ENCODE measurements around the gene ANKEF1.

Gene ANKEF1

DNA sequence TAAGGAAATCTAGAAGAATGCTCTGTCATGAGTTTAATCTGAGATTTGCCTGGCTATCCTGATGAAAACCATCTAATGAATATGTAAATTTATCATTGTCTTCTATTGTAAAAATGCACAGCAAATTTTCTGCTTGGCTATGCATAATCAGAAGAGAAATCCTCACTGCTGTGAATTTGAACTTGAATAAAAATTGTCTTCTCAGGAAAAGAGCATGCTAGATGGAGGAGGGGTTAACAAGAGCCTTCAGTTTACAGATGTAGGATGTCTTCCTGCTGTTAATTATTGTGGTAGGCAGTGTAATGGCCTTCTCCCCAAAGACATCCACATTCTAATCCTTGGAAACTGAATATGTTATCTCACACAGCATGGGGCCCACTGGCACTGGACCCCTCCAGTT, 45.8 kb downstream of the ANKEF1 start:
- no peak for DNase-seq (ENCODE audit: low read depth)
- TF ChIP-seq MYC (IDR thresholded peaks at IDR 0.05; ENCODE audit: low read depth, low read length) (no peak), POLR2A (IDR thresholded peaks at IDR 0.05; ENCODE audit: extremely low read depth, insufficient read length) (no peak)
- TF ChIP-seq, protein P1, sequence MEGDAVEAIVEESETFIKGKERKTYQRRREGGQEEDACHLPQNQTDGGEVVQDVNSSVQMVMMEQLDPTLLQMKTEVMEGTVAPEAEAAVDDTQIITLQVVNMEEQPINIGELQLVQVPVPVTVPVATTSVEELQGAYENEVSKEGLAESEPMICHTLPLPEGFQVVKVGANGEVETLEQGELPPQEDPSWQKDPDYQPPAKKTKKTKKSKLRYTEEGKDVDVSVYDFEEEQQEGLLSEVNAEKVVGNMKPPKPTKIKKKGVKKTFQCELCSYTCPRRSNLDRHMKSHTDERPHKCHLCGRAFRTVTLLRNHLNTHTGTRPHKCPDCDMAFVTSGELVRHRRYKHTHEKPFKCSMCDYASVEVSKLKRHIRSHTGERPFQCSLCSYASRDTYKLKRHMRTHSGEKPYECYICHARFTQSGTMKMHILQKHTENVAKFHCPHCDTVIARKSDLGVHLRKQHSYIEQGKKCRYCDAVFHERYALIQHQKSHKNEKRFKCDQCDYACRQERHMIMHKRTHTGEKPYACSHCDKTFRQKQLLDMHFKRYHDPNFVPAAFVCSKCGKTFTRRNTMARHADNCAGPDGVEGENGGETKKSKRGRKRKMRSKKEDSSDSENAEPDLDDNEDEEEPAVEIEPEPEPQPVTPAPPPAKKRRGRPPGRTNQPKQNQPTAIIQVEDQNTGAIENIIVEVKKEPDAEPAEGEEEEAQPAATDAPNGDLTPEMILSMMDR (IDR thresholded peaks at IDR 0.05; ENCODE audit: low read depth, low read length): no peak
- TF ChIP-seq, protein P2, sequence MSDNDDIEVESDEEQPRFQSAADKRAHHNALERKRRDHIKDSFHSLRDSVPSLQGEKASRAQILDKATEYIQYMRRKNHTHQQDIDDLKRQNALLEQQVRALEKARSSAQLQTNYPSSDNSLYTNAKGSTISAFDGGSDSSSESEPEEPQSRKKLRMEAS (IDR thresholded peaks at IDR 0.05; ENCODE audit: low read depth, low read length): no peak
- no peak overlapping the region for H3K4me3 ChIP-seq (ENCODE audit: low read depth, low read length)

DNA sequence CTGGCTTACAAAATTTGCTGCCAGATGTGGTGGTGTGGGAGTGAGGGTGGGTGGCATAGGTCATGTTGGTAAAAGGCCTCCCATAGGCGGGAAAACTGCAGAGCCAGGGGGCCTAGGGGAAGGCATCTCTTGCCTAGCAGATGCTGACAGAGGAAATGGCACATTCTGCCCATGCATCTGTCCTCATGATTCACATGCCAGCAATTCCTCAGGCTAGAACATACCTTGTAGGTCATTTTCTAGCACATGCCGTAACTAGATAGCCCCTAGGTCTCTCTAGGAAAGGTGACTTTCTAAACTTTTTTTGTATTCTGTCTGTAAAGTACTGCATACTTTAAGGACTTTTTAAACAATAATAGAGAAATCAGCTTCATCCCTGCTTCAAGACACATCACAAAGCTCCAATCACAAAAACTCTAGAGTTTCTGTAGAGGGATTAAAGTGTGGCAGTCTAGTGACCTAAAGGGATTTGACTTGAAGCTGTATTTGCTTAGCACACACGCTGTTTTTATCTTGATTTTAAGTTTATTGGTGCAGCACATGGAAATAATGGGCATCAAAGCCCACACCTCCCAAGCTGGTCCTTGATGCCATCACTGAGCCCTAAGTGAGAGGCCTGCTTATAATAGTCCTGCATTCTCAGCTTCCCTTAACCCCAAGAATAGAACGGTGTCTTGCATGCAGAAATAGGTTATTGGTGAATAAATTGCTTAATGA, 55.2 kb downstream of the ANKEF1 start:
- DNase-seq (ENCODE audit: low read depth): no peak
- TF ChIP-seq MYC (IDR thresholded peaks at IDR 0.05; ENCODE audit: low read depth, low read length) (no peak), POLR2A (IDR thresholded peaks at IDR 0.05; ENCODE audit: extremely low read depth, insufficient read length) (no peak)
- TF ChIP-seq, protein P1 (IDR thresholded peaks at IDR 0.05; ENCODE audit: low read depth, low read length): no peak
- TF ChIP-seq, protein P2 (IDR thresholded peaks at IDR 0.05; ENCODE audit: low read depth, low read length): no peak
- no peak overlapping the region for H3K4me3 ChIP-seq (ENCODE audit: low read depth, low read length)

DNA sequence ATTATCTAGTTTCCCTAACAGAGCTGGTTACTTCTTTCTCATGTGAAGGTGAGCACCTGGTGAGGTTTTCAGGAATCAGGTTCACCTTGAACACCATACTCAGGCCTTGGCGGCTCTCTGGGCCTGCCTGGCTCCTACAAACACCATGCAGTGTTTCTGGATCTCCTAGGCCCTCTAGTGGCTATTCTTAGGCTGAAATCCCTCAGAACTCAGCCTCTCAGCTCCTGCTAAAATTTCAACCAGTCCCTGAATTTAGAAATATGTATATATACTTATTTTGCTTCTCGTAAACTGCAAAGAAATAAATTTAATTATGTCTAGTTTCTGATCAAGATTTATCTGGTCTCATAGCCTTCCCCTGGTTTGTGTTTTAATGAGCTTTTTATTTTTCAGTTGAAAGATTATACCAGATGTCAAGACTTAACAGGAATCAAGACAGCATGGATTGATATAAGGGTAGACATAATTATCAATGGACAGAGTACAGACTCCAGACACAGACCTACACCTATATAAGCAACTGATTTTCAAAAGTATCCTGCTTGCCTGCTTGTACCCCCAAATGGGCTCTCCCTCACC, 55.9 kb downstream of the ANKEF1 start:
- TF ChIP-seq, protein P1 (IDR thresholded peaks at IDR 0.05; ENCODE audit: low read depth, low read length): peak; percentile 80
- TF ChIP-seq, protein P2 (IDR thresholded peaks at IDR 0.05; ENCODE audit: low read depth, low read length): no peak
- TF ChIP-seq POLR2A (IDR thresholded peaks at IDR 0.05; ENCODE audit: extremely low read depth, insufficient read length) (no peak), MYC (IDR thresholded peaks at IDR 0.05; ENCODE audit: low read depth, low read length) (no peak)
- DNase-seq (ENCODE audit: low read depth): peak; percentile 51
- no peak overlapping the region for H3K4me3 ChIP-seq (ENCODE audit: low read depth, low read length)

DNA sequence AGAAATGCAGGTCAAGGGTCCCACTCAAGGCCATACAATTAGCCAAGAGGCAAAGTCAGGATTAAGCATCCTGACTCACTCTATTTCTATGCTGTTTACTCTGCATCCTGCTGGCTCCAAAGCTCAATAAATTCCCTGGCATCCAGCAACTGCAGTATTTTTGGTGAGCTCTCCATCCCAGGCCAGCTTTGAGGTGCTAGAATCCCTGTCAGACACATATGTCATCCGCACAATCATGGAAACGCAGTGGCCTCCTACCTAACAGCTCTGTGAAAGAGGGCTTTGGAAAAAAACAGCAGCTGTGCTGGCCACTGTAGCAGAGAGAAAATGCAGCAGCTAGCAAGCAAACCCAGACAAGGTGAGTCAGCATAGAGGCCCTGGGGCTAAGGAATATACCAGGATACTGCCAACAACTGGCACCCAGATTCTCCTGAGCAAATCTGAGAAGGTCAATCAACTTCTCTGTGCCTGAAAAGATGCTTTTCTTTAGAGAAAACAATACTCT, 58.4 kb downstream of the ANKEF1 start:
- DNase-seq (ENCODE audit: low read depth): no peak
- TF ChIP-seq MYC (IDR thresholded peaks at IDR 0.05; ENCODE audit: low read depth, low read length) (no peak), POLR2A (IDR thresholded peaks at IDR 0.05; ENCODE audit: extremely low read depth, insufficient read length) (no peak)
- TF ChIP-seq, protein P2 (IDR thresholded peaks at IDR 0.05; ENCODE audit: low read depth, low read length): no peak
- TF ChIP-seq, protein P1 (IDR thresholded peaks at IDR 0.05; ENCODE audit: low read depth, low read length): no peak
- no peak overlapping the region for H3K4me3 ChIP-seq (ENCODE audit: low read depth, low read length)

DNA sequence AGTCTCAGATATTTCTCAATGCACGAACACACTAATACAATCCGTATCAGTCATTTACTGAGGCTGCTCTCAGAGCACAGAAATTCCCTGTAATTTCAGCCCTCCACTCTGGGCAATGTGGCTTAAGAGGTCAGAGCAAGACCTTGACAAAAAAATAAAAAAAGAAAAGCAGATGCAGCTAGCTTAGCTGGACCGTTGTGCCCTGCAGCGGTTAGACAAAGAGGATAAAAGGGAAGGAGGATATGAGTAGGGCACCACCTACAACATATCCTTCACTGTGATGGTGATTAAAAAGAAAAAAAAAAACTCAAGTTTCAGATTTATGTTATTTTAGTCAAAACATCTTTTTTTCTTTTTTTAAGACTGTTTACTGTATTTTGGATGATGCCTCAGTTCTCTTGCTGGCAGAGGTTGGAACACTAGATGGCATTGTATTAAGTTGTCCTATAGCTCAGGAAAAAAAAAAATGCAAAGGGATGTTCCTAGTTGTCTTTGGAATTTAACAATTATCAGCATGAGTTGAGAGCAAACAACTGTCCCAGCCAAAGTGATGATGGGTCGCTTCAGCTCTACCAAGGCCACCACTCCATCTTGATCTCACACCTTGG, 59.9 kb downstream of the ANKEF1 start:
- no peak overlapping the region for H3K4me3 ChIP-seq (ENCODE audit: low read depth, low read length)
- TF ChIP-seq, protein P2 (IDR thresholded peaks at IDR 0.05; ENCODE audit: low read depth, low read length): no peak
- TF ChIP-seq MYC (IDR thresholded peaks at IDR 0.05; ENCODE audit: low read depth, low read length) (no peak), POLR2A (IDR thresholded peaks at IDR 0.05; ENCODE audit: extremely low read depth, insufficient read length) (no peak)
- TF ChIP-seq, protein P1 (IDR thresholded peaks at IDR 0.05; ENCODE audit: low read depth, low read length): no peak
- no peak for DNase-seq (ENCODE audit: low read depth)
